GM19025 (cell line): ENCODE data around the gene PAEP.

ENCODE experiments used
- ATAC-seq: cut with Tn5 transposase; IDR thresholded peaks from one replicate; pipeline ENCODE4 v1.9.1; 2021; ENCODE audit warnings: mild to moderate bottlenecking, low read depth, moderate library complexity; ENCODE audit not compliant: unreplicated experiment

The PAEP gene

GRCh38 chr9:135590486-135591079 lies 29.0 kb downstream of the PAEP start:
- no peak for ATAC-seq

DNA sequence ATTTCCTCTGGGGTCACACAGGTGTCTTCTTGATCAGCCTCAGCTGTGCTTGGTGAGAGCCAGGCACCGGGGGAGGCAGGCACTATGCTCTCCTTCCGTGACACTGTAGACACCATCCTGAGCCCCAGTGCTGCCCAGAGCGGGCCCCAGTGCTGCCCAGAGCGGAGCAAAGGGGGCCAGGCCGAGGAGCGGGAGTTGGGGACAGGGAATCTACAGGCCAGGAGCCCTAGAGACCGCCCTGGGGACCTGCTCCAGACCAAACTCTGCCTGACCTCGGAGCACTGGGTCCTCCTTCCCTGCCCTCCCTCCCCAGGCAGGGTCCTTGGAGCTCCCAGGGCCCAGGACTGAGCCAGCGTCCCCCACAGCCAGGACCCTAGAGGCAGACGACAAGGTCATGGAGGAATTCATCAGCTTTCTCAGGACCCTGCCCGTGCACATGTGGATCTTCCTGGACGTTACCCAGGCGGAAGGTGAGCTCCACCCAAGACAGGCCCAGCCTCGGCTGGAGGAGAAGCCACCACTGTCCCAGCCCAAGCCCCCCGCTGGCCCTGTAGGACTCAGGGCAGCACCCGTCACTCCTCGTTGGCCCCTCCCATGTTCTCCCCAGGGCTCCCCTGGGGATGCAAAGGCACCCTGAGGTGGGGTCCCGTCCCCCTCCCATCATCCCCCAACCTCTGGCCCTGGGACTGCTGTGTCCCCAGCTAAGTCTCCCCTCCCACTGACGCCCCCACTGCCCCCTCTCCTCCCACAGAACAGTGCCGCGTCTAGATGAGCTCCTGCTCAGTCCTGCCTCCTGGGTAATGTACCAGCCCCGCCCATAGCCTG lies 30.2 kb downstream of the PAEP start:
- no peak for ATAC-seq

- ATAC-seq: no peak
These were observed 30.7 kb downstream of the PAEP start for GRCh38 chr9:135592331-135592590.

GRCh38 chr9:135592625-135593024 lies 31.1 kb downstream of the PAEP start:
- no peak for ATAC-seq

DNA sequence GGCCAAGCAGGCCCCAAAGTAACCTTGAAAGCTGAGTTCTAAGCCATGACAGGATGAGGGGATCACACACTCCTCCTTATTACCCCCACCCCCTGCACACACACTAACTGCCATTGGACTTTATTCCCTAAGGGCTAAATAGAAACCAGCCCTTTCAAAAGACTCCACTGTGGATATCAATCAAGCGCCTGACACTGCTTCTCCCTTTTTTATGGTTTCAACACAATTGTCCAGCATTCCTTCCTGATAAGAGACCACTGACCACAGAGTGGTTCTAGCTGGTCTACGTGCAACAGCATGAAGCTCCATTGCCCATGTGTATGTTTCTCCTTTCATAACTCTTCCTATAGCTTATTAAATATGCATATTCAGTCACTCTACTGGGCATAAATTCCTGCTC lies 34.7 kb downstream of the PAEP start:
- ATAC-seq: no peak

GRCh38 chr9:135600296-135600817 lies 38.8 kb downstream of the PAEP start:
- no peak for ATAC-seq

GRCh38 chr9:135601988-135602387 lies 40.4 kb downstream of the PAEP start:
- ATAC-seq: no peak

- no peak for ATAC-seq
These were observed 41.4 kb downstream of the PAEP start for GRCh38 chr9:135602789-135603481.

GRCh38 chr9:135604437-135605237 lies 43.1 kb downstream of the PAEP start:
- no peak for ATAC-seq

DNA sequence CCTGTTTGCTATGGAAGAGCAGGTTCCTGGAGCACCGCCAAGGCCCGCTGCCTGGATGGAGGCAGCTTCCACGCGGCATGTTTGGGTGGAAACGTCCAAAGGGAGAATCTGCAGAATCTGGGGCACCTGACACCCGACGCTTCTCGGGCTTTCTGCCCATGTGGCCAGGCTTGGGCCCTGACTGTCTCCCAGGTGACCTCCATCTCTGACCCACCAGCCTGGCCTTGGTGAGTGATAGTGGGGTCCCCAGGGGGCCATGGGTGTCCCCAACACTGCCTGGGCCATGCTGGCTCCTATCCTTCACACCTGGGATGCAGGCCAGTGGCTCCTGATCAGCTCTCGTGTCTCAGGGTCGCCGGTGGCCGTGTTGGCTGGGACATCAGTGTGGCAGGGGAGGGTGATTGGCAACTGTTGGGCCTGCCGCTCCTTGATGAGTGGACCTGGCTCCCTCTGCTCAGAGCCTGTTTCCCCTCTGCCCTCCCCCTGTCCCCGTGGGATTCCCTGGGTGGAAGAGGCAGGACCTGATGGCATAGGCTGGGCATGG lies 43.8 kb downstream of the PAEP start:
- no peak for ATAC-seq

- no peak for ATAC-seq
These were observed 45.3 kb downstream of the PAEP start for GRCh38 chr9:135606885-135607259.

DNA sequence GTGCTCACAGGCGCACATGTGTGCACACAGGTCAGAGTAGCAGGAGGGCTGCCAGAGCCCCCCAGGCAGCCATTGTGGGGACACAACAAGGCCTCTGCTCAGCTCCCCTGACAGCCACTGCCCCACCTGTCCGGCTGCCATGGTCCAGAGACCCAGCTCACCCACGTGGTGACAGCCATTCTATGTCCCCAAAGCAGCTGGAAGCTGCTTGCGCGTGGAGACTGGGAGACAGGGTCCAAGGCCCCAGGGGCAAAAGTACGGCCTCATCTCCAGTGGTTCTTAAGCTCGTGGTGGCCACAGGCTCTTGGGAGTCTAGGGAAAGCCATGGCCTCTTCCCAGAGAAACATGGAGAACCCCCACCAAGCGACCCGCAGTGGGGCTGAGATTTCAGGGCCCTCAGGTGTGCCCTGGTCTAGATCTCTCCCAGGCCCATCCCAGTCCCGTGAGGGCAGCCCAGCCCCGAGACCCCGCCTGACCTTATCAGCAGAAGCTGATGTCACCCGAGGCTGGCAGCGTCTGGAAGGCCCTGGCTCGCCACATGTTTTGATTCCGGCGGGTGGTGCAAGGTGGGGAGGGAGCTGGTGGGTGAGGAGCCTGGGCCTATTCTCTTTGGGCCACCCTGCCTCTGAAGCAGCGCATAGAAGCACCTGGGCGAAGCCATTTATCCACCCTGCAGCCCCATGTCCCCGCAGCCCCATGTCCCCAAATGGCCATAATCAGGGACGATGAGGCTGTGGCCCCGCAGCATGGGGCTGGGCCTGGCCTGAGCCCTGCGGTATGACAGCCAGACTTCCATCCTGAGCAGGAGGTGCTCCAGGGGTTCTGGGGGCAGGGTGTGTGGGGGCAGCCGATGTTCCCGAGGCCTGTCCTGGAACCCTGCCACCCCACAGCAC lies 46.1 kb downstream of the PAEP start:
- no peak for ATAC-seq

GRCh38 chr9:135608294-135608998 lies 46.9 kb downstream of the PAEP start:
- no peak for ATAC-seq

- no peak for ATAC-seq
These were observed 47.4 kb downstream of the PAEP start for GRCh38 chr9:135608999-135609317.

- ATAC-seq: no peak
These were observed 47.9 kb downstream of the PAEP start for GRCh38 chr9:135609366-135609955.

DNA sequence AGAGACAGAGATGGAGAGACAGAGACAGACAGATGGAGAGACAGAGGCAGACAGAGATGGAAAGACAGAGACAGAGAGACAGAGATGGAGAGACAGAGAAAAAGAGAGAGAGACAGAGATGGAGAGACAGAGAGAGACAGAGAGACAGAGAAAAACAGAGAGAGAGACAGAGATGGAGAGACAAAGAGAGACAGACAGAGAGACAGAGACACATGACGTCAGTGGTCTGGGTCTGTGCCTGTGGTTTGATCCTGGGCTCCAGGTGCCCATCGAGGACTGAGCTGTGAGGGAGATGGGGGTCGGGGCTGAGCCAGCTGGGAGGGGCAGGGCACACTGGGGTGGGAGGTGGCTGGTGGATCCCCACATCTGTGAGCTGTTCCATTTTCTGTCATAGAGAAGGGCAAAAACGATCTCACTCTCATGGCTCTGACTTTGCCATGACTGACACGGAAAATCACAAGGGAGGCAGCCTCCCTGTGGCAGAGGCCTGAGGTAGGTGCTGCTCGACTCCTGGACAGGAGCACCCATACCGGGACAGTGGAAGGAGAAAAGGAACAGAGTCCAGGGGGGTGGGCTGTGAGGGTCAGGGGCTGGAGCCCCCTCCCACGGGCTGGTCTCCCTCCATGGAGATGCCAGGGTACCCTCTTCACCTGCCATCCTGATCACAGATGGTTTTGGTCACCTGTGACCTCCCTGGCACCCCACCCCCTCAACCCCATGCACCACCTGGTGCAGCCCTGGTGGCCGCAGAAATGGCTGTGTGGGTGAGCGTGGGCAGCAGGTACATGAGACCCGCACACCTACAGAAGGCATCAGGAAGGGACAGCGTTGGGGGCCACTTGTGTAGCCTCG lies 49.0 kb downstream of the PAEP start:
- no peak for ATAC-seq

GRCh38 chr9:135611142-135611874 lies 49.8 kb downstream of the PAEP start:
- no peak for ATAC-seq
